Muscle of back (tissue), 13 donors: Measurements from ENCODE around the gene HDGFL1. TPM values are rescaled to one million over a fixed set of nuclear protein-coding genes. Genes with fewer than 3 reads are reported as not detected.
A peak's percentile ranks its signal among the peaks of the same experiment; 100 is the strongest.

ENCODE experiments used
- DNase-seq, 3 donors: peaks; one replicate each; pipeline versions ENCODE4 v3.0.0 to v3.0.0-alpha.2; 2013
- long read RNA-seq, 9 donors: transcript quantifications; one replicate each; lab custom pipeline, GENCODE V29; 2026
- polyA plus RNA-seq, 10 donors: library from polyadenylated mRNA; unstranded; fragments of 120-200 nt; gene quantifications; one replicate each; pipeline ENCODE4 v1.2.1, GENCODE V29; 2013; ENCODE audit not compliant: insufficient read length in 10 of 10

The HDGFL1 gene
- polyA plus RNA-seq: under 1 TPM in 3 of 10 donors, not detected in 7; 0.10 to 0.16 (median 0.16) TPM
- long read RNA-seq, donor 1: 0 reads
- long read RNA-seq, donor 2: 0 reads
- long read RNA-seq, donor 3, partial matches to known transcripts: 0 of 1 reads
- long read RNA-seq, donor 3, other reads (novel, unspliced or antisense): 0 of 1 reads
- long read RNA-seq, donor 4: 0 reads
- long read RNA-seq, donor 5: 0 reads
- long read RNA-seq, donor 6: 0 reads
- long read RNA-seq, donor 7: 0 reads
- long read RNA-seq, donor 8: 0 reads
- long read RNA-seq, donor 9: 0 reads

DNA sequence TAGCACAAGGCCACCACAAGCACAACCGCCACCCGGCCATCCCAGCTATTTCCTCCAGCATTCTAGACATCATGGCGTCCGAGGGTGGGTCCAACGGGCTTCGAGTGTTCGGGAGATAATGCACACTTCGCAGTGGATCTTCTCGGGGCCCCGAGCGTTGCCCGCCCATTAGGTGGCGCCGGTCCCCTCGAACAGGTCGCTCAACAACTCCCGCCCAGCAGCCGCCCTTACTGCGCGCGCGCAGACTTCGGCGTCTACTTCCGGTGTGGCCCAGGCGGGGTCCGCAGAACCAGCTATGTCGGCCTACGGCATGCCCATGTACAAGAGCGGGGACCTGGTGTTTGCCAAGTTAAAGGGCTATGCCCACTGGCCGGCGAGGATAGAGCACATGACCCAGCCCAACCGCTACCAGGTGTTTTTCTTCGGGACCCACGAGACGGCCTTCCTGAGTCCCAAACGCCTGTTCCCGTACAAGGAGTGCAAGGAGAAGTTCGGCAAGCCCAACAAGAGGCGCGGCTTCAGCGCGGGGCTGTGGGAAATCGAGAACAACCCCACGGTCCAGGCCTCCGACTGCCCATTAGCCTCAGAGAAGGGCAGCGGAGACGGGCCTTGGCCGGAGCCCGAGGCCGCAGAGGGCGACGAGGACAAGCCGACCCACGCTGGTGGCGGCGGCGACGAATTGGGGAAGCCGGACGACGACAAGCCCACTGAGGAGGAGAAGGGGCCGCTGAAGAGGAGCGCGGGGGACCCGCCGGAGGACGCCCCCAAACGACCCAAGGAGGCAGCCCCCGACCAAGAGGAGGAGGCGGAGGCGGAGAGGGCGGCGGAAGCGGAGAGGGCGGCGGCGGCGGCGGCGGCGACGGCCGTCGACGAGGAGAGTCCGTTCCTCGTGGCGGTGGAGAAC is at the start of gene HDGFL1:
Gene HDGFL1 (plus strand): TSS at position 286 of the 904 bp plus-strand sequence. CDS start 10 bp downstream, at position 296.
- DNase-seq: no peak

DNA sequence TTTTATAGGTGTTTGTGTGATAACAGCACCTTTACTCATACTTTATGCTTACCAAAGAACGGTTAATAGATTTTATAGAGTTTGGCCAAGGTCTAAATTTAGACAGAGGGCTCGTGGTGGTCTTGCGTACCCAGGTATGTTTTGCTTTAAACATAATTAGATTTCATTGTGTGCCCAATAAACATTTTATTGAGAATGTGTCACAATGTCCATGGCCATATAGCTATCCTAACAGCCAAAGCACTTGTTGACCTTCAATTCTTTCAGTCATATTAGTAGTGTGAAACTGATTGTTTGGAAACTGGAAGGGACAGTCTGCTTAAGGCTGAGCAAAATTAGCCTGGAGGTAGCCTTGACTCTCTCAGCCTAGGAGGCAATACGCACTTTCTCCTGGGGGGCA is 48.3 kb upstream of the HDGFL1 start:
- no peak for DNase-seq

DNA sequence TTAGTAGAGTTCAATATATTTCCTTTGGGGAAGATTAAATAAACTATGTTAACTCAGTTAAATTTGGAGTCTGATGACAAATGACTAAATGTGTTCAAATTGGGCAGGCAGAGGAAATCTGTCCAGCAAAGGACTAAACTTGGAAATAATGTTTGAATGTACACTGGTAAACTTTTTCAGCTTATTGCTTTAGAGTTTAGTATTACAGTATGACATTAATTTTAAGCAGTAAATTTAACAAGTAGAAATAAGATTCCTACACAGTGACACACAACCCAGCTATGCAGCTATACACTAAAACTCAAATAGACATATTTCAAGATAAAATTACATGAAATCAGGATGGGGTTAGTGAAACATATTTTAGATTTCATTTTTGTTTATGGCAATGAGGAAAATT is 42.6 kb upstream of the HDGFL1 start:
- peak in 1 of 3 donors; percentile 32 for DNase-seq

GRCh38 chr6:22529866-22530265 is 39.5 kb upstream of the HDGFL1 start:
- DNase-seq: no peak

GRCh38 chr6:22530506-22530905 is 38.9 kb upstream of the HDGFL1 start:
- no peak for DNase-seq

- no peak for DNase-seq
Observed at GRCh38 chr6:22536122-22536521, 33.2 kb upstream of the HDGFL1 start.

DNA sequence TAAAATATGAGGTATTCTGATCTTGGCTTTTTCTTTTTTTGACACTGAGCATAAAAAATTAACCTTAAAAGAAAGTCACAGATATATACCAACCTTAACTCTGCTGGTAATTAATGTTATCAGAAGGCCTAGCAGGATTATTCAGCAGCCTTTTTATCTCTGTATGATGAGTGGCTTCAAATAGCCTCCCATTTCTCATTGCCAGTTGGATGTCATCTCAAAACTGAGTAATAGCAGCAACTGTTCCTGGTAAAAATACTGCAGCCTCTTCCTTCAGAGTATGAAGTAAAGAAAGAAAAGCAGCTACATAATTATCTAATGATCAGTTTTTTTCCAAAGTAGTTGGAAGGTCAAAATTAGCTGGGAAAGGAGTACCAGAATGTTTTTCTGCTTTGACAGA is 24.9 kb upstream of the HDGFL1 start:
- DNase-seq: peak; percentile 30 to 57 (median 40)

GRCh38 chr6:22545051-22545450 is 24.3 kb upstream of the HDGFL1 start:
- no peak for DNase-seq

DNA sequence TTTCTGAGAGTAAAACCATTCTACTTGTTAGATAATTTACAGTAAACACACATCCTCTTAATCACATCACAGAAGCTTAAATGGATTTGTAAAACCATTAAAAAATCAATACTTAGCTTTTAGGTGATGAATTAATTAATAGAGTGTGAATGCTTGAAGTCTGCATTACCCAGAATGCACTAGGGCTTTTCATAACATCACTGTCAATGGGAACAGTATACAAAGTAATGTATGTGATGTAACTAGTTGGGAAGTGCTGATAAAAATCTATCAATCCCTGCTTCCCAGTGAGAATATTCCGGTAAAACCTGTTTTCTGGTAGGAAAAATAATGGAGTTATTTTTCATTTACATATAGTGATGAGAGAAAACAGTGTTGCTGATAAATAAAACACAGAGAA is 23.1 kb upstream of the HDGFL1 start:
- DNase-seq: no peak

GRCh38 chr6:22550971-22551670 is 18.2 kb upstream of the HDGFL1 start:
- peak in 2 of 3 donors; percentile 9 to 21 for DNase-seq

GRCh38 chr6:22556266-22556665 is 13.1 kb upstream of the HDGFL1 start:
- DNase-seq: peak in 1 of 3 donors; percentile 15

DNA sequence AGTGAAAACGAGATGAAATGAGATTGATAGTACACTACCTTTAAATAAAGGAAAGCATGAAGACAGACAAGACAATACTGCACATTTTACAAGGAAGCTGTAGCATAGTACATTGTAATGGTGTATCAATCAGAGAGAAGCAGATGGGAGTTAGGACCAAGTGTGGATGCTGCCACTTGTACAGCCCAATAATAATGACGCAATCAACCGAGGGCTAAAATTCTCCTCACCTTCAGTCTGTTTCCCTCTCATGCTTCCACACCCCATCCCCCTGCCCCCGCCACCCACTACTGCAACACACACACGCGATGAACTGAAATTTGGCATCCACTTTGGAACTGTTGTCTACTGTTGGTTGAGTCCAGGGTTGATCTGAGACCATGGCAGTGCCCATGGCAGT is 12.4 kb upstream of the HDGFL1 start:
- no peak for DNase-seq

DNA sequence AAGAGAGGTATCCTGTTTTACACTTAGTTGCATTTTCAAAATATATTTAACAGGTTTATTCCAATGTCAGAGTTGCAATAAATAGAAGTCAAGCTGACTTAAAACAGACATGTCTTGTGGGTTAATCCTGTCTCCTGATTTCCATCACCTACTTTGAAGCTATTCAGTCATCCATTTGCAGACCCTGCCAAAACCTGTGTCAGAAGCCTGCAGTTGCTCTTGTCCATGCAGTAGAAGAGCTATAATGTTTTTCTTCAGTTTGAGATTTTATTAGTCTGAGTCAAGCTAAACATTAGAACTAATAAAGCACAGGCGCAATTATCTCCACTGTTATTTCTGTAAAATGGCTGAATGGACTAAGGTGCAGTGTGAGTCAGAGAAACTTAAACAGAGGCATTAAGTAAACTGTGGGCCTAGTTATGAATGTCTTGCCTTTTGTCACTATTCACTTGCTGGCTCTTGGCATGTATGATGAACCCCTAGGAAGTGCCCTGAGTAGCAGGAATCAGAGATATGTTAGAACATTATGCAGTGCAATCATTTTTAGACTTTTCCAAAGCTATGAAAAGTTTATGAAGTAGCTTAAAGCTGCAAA is 11.0 kb upstream of the HDGFL1 start:
- no peak for DNase-seq

DNA sequence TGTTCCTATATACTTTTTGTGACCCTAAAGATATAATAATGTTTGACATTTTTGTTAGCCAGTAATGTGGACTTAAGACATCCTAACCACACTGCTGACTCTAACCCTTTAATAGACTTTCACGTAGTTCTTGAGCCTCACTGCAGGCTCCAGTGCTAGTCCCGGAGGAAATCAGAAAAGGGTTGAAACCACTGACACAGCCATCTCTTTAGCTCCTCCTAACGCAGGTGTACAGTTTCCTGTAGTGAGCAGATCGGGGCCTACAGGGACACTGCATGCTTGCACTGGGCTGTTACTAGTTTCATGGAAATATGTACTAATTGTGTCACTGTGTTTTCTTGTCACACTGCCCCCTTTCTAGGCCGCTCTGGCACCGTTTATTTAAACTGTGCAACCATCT is 512 bp upstream of the HDGFL1 start:
- no peak for DNase-seq

DNA sequence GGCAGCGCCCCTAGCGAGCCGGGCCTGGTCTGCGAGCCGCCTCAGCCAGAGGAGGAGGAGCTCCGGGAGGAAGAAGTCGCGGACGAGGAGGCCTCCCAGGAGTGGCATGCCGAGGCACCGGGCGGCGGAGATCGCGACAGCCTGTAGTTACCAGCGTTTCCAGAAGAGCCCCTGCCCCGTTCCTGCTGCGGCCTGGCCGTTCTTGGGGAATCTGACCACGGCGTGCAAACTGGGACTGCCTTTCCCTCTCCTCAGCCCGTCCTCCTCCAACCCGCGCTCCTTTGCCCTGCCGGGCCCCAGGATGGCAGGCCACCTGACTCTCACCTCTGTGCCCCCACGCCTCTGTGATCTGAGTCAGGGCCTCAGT is 802 bp downstream of the HDGFL1 start:
- DNase-seq: no peak

GRCh38 chr6:22575190-22575589 is 5.8 kb downstream of the HDGFL1 start:
- no peak for DNase-seq

GRCh38 chr6:22579439-22579838 is 10.1 kb downstream of the HDGFL1 start:
- DNase-seq: no peak

- no peak for DNase-seq
Observed at GRCh38 chr6:22580337-22580736, 11.0 kb downstream of the HDGFL1 start.

DNA sequence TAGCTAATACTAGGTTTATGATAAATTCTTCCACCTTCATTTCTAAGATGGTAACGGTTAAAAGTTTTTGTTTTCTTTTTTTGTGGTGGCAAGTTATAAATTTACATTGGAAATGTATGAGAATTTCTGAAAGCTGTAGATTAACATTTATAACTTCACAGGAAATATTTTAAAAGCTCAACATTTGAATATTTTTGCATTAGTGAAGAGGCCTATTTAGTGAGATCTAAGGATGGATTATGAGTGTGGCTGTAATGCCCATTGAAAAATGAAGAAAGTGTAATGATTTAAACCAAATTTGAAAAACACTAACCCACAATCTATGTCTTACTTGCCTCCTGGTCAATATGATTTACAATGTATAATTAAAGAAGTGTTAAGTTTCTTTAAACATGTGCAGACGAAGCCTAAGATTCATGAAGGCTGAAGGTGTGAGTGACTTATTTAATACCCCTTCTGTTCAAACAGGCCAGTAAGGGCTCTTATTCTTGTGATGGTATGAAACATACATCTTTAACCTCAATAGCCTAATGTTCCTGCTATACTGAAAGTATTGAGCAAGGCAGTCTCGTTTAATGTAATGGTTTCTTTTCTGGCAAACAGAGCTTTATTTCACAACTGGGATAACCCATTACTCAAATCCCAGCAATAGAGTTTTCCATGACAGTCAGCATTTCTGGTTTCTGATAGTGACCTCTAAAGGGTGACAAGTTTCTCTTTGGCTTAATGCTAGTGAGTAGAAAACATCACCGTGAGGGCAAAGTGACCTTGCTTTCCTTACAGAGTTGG is 13.2 kb downstream of the HDGFL1 start:
- DNase-seq: no peak

- DNase-seq: no peak
Observed at GRCh38 chr6:22583230-22583629, 13.9 kb downstream of the HDGFL1 start.

- DNase-seq: no peak
Observed at GRCh38 chr6:22583927-22584326, 14.6 kb downstream of the HDGFL1 start.
